H9 (cell line): ENCODE measurements around the gene NT5C1B. TPM values are rescaled to one million over a fixed set of nuclear protein-coding genes. Genes with fewer than 3 reads are reported as not detected.

Source experiments
- DNase-seq: peaks from one replicate; pipeline ENCODE4 v3.0.0-alpha.2; 2017
- H2AFZ ChIP-seq: one replicate; pipeline ENCODE4 v1.6.1; 2013; ENCODE audit warnings: mild to moderate bottlenecking, low read length, control low read depth, moderate library complexity
- H2AK5ac ChIP-seq: 2 replicates; pipeline ENCODE4 v1.6.1; 2013; ENCODE audit warnings: low read length, control low read depth, mixed read lengths; ENCODE audit not compliant: insufficient read length
- H2BK120ac ChIP-seq: one replicate; pipeline ENCODE4 v1.6.1; 2013; ENCODE audit warnings: low read depth, mild to moderate bottlenecking, low read length, control low read depth, inconsistent platforms; ENCODE audit not compliant: poor library complexity, severe bottlenecking
- H2BK12ac ChIP-seq: 2 replicates; pipeline ENCODE4 v1.6.1; 2013; ENCODE audit warnings: low read length, control low read depth, mixed read lengths, low read depth; ENCODE audit not compliant: insufficient read length
- H2BK15ac ChIP-seq: 2 replicates; pipeline ENCODE4 v1.6.1; 2013; ENCODE audit warnings: low read depth, low read length, control low read depth
- H2BK20ac ChIP-seq: one replicate; pipeline ENCODE4 v1.6.1; 2013; ENCODE audit warnings: low read depth, mild to moderate bottlenecking, low read length, control low read depth, inconsistent platforms; ENCODE audit not compliant: poor library complexity, severe bottlenecking
- H2BK5ac ChIP-seq: 2 replicates; pipeline ENCODE4 v1.6.1; 2013; ENCODE audit warnings: low read length, control low read depth, mixed read lengths; ENCODE audit not compliant: insufficient read length
- H3K14ac ChIP-seq: 2 replicates; pipeline ENCODE4 v1.6.1; 2013; ENCODE audit warnings: low read length, control low read depth; ENCODE audit not compliant: insufficient read depth
- H3K18ac ChIP-seq: 2 replicates; pipeline ENCODE4 v1.6.1; 2013; ENCODE audit warnings: low read depth, mild to moderate bottlenecking, mixed read lengths, low read length, control low read depth; ENCODE audit not compliant: insufficient read length
- H3K23ac ChIP-seq: 2 replicates; pipeline ENCODE4 v1.6.1; 2013; ENCODE audit warnings: low read length, control low read depth, mixed read lengths, low read depth; ENCODE audit not compliant: insufficient read length
- H3K23me2 ChIP-seq: 2 replicates; pipeline ENCODE4 v1.6.1; 2013; ENCODE audit warnings: low read depth, mild to moderate bottlenecking, mixed read lengths, low read length, control low read depth; ENCODE audit not compliant: insufficient read length, poor library complexity, severe bottlenecking
- H3K27ac ChIP-seq: 2 replicates; pipeline ENCODE4 v1.5.1; 2013; ENCODE audit warnings: low read length, control low read depth, mixed read lengths, low read depth; ENCODE audit not compliant: insufficient read length
- H3K27me3 ChIP-seq: 2 replicates; pipeline ENCODE4 v1.6.1; 2013; ENCODE audit warnings: low read length, control low read depth, inconsistent platforms; ENCODE audit not compliant: insufficient read depth
- H3K4ac ChIP-seq: 2 replicates; pipeline ENCODE4 v1.6.1; 2013; ENCODE audit warnings: low read depth, mild to moderate bottlenecking, control low read depth, inconsistent platforms, low read length, moderate library complexity
- H3K4me1 ChIP-seq: 2 replicates; pipeline ENCODE4 v1.6.1; 2013; ENCODE audit warnings: low read length, control low read depth, inconsistent platforms; ENCODE audit not compliant: insufficient read depth
- H3K4me2 ChIP-seq: 2 replicates; pipeline ENCODE4 v1.6.1; 2013; ENCODE audit warnings: low read length, control low read depth, mixed read lengths; ENCODE audit not compliant: insufficient read length, insufficient read depth
- H3K56ac ChIP-seq: 2 replicates; pipeline ENCODE4 v1.6.1; 2013; ENCODE audit warnings: low read depth, mild to moderate bottlenecking, mixed read lengths, low read length, control low read depth; ENCODE audit not compliant: insufficient read length
- H3K79me1 ChIP-seq: 2 replicates; pipeline ENCODE4 v1.6.1; 2013; ENCODE audit warnings: low read depth, mild to moderate bottlenecking, moderate library complexity, low read length, control low read depth, inconsistent platforms; ENCODE audit not compliant: insufficient read depth, poor library complexity, severe bottlenecking
- H3K79me2 ChIP-seq: 2 replicates; pipeline ENCODE4 v1.6.1; 2013; ENCODE audit warnings: low read length, control low read depth, inconsistent platforms; ENCODE audit not compliant: insufficient read depth
- H3K9ac ChIP-seq: 2 replicates; pipeline ENCODE4 v1.6.1; 2013; ENCODE audit warnings: low read length, control low read depth, mixed read lengths; ENCODE audit not compliant: insufficient read length; ENCODE audit errors: extremely low read depth
- H3K9me3 ChIP-seq: one replicate; pipeline ENCODE4 v1.6.1; 2013; ENCODE audit warnings: low read depth, low read length, inconsistent platforms; ENCODE audit not compliant: control insufficient read depth
- H3T11ph ChIP-seq: one replicate; pipeline ENCODE4 v1.6.1; 2013; ENCODE audit warnings: mild to moderate bottlenecking, low read length, control low read depth, inconsistent platforms
- H4K20me1 ChIP-seq: one replicate; pipeline ENCODE4 v1.6.1; 2013; ENCODE audit not compliant: control insufficient read depth, insufficient read length, insufficient read depth
- H4K5ac ChIP-seq: 2 replicates; pipeline ENCODE4 v1.6.1; 2013; ENCODE audit warnings: low read depth, mild to moderate bottlenecking, mixed read lengths, low read length, control low read depth; ENCODE audit not compliant: insufficient read length
- H4K8ac ChIP-seq: replicated peaks from 2 replicates; pipeline ENCODE4 v1.6.1; 2013; ENCODE audit warnings: low read length, control low read depth, mixed read lengths, low read depth; ENCODE audit not compliant: insufficient read length
- H4K91ac ChIP-seq: 2 replicates; pipeline ENCODE4 v1.6.1; 2013; ENCODE audit warnings: low read depth, mild to moderate bottlenecking, moderate library complexity, mixed read lengths, low read length, control low read depth; ENCODE audit not compliant: insufficient read length
- H3K27ac Mint-ChIP-seq, 3 experiments: 2 replicates in 2 of 3; 3 replicates in 1 of 3; pipeline ENCODE4 v1.8.0; 2020 to 2021; ENCODE audit warnings: mixed read lengths in 3 of 3, mild to moderate bottlenecking in 1 of 3, moderate library complexity in 1 of 3
- H3K27me3 Mint-ChIP-seq: 2 replicates; pipeline ENCODE4 v1.8.0; 2021; ENCODE audit warnings: low read depth, mild to moderate bottlenecking, moderate library complexity, mixed read lengths
- H3K36me3 Mint-ChIP-seq, 3 experiments: 2 replicates in 2 of 3; 3 replicates in 1 of 3; pipeline ENCODE4 v1.8.0; 2020 to 2021; ENCODE audit warnings: low read depth in 3 of 3, mixed read lengths in 3 of 3; ENCODE audit not compliant: insufficient read depth in 1 of 3
- H3K4me1 Mint-ChIP-seq, 2 experiments: 2 replicates each; pipeline ENCODE4 v1.8.0; 2020; ENCODE audit warnings: mixed read lengths in 2 of 2
- H3K4me3 Mint-ChIP-seq, 2 experiments: 2 replicates in 1 of 2; 3 replicates in 1 of 2; pipeline ENCODE4 v1.8.0; 2020 to 2021; ENCODE audit warnings: mild to moderate bottlenecking in 2 of 2, mixed read lengths in 2 of 2, moderate library complexity in 1 of 2
- H3K9me3 Mint-ChIP-seq, 2 experiments: 2 replicates in 1 of 2; 3 replicates in 1 of 2; pipeline ENCODE4 v1.8.0; 2020; ENCODE audit warnings: mild to moderate bottlenecking in 2 of 2, mixed read lengths in 2 of 2, moderate library complexity in 1 of 2
- WGBS: extraction: QIAGEN DNeasy Blood & Tissue Kit; methylation state at CpG from one replicate; pipeline ENCODE4 v1.1.7; 2013; ENCODE audit warnings: missing lambda C conversion rate, low lambda C conversion rate, mixed read lengths; ENCODE audit not compliant: insufficient read length; ENCODE audit errors: extremely low coverage; 5-methylcytosine and 5-hydroxymethylcytosine counted together
- total RNA-seq: library from RNA; stranded (reverse); gene quantifications from 2 replicates; pipeline ENCODE4 v1.2.1, GENCODE V29; 2021
- TF ChIP-seq, protein P1 (sequence below): fragments of 200-600 bp; sonication (generic); conservative IDR thresholded peaks from 3 replicates; pipeline ENCODE4 v1.8.0; 2021; ENCODE audit warnings: antibody characterized with exemption, mild to moderate bottlenecking

The NT5C1B gene
- total RNA-seq, 1 experiment from 2014 or later, result not detected

DNA sequence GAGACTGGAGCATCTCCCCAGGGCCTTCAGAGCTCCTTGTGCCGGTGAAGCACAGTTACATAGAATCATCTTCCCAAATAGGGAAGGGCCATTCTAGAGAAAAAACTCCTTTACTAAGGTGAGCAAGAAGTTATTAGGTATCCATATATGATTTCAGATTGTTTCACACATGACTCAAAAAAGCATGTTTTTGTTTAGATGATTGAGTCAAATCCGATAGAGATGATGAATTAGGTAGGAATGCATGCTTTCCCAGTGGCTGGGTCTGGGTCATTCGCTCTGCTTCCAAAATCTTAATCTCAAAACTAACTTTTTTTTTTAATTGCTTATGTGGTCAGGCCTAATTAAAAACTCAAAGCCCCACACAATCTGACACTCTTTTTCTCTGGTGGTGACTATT lies 3.8 kb downstream of the NT5C1B start:
- H4K91ac ChIP-seq, result no peak overlapping the region
- H3K9me3 ChIP-seq, result no peaks in the 10 kb centered on the region
- no CpG with 5 or more reads among the region's 3 CpGs for WGBS
- no peak overlapping the region for H4K5ac ChIP-seq
- H3K23ac ChIP-seq, result no peak overlapping the region
- no peaks in the 10 kb centered on the region for H3K79me2 ChIP-seq
- peaks cover 0 to 3% of the 10 kb centered on the region in 2 experiments; a peak in 2 of 5 replicates for H3K9me3 Mint-ChIP-seq
- no peaks in the 10 kb centered on the region for H4K20me1 ChIP-seq
- no peak overlapping the region for H3K4me3 Mint-ChIP-seq
- no peak overlapping the region for H2BK120ac ChIP-seq
- H3K18ac ChIP-seq, result no peak overlapping the region
- no peak overlapping the region for H3K4ac ChIP-seq
- H2BK5ac ChIP-seq, result no peak overlapping the region
- DNase-seq, result no peak
- no peak overlapping the region for H3T11ph ChIP-seq
- H2AK5ac ChIP-seq, result no peak overlapping the region
- H2BK12ac ChIP-seq, result no peak overlapping the region
- no peak overlapping the region for H3K9ac ChIP-seq
- no peaks in the 10 kb centered on the region; a peak in 3 of 7 replicates for H3K36me3 Mint-ChIP-seq
- no peak overlapping the region for H2AFZ ChIP-seq
- peaks cover 0 to 2% of the 10 kb centered on the region in 2 experiments; a peak in 1 of 4 replicates for H3K4me1 Mint-ChIP-seq
- H3K23me2 ChIP-seq, result no peaks in the 10 kb centered on the region
- H3K4me2 ChIP-seq, result no peak overlapping the region
- no peak overlapping the region for H3K27ac Mint-ChIP-seq
- H4K8ac ChIP-seq, result no peak overlapping the region
- no peak overlapping the region for H2BK15ac ChIP-seq
- H3K27me3 ChIP-seq, result no peaks in the 10 kb centered on the region
- H3K27me3 Mint-ChIP-seq, result no peaks in the 10 kb centered on the region
- H3K14ac ChIP-seq, result no peak overlapping the region
- no peak overlapping the region for H2BK20ac ChIP-seq
- H3K4me1 ChIP-seq, result no peaks in the 10 kb centered on the region
- TF ChIP-seq, protein P1, sequence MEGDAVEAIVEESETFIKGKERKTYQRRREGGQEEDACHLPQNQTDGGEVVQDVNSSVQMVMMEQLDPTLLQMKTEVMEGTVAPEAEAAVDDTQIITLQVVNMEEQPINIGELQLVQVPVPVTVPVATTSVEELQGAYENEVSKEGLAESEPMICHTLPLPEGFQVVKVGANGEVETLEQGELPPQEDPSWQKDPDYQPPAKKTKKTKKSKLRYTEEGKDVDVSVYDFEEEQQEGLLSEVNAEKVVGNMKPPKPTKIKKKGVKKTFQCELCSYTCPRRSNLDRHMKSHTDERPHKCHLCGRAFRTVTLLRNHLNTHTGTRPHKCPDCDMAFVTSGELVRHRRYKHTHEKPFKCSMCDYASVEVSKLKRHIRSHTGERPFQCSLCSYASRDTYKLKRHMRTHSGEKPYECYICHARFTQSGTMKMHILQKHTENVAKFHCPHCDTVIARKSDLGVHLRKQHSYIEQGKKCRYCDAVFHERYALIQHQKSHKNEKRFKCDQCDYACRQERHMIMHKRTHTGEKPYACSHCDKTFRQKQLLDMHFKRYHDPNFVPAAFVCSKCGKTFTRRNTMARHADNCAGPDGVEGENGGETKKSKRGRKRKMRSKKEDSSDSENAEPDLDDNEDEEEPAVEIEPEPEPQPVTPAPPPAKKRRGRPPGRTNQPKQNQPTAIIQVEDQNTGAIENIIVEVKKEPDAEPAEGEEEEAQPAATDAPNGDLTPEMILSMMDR, result no peak
- H3K79me1 ChIP-seq, result no peaks in the 10 kb centered on the region
- H3K56ac ChIP-seq, result no peak overlapping the region
- no peak overlapping the region for H3K27ac ChIP-seq
